SJCRH30 (cell line): ENCODE measurements around the gene ACTG1. TPM values are rescaled to one million over a fixed set of nuclear protein-coding genes. Genes with fewer than 3 reads are reported as not detected.
A peak's percentile ranks its signal among the peaks of the same experiment; 100 is the strongest.

Source experiments
- DNase-seq, 2 experiments: peaks; one replicate each; pipeline ENCODE4 v3.0.0-alpha.2; 2015 to 2020
- H3K27ac ChIP-seq: fragments of 250-450 bp; sonication (Bioruptor Pico); 2 replicates; pipeline ENCODE4 v1.5.1; 2020; ENCODE audit warnings: mild to moderate bottlenecking, moderate library complexity
- H3K27me3 ChIP-seq: fragments of 250-450 bp; sonication (Bioruptor Pico); 2 replicates; pipeline ENCODE4 v1.5.1; 2020; ENCODE audit warnings: mild to moderate bottlenecking, moderate library complexity
- H3K36me3 ChIP-seq: fragments of 250-450 bp; sonication (Bioruptor Pico); 2 replicates; pipeline ENCODE4 v1.5.1; 2020; ENCODE audit warnings: mild to moderate bottlenecking, moderate library complexity
- H3K4me1 ChIP-seq: fragments of 250-450 bp; sonication (Bioruptor Pico); 2 replicates; pipeline ENCODE4 v1.5.1; 2020; ENCODE audit warnings: mild to moderate bottlenecking, moderate library complexity
- H3K4me3 ChIP-seq: fragments of 250-450 bp; sonication (Bioruptor Pico); 2 replicates; pipeline ENCODE4 v1.5.1; 2020; ENCODE audit warnings: mild to moderate bottlenecking, moderate library complexity
- H3K9me3 ChIP-seq: fragments of 250-450 bp; sonication (Bioruptor Pico); replicated peaks from 2 replicates; pipeline ENCODE4 v1.5.1; 2020; ENCODE audit warnings: mild to moderate bottlenecking, moderate library complexity
- total RNA-seq: library from RNA; depleted of rRNA; stranded (reverse); fragments of >200 nt; shearing (Covaris generic); gene quantifications from 2 replicates; pipeline ENCODE4 v1.2.3, GENCODE V29; 2014

ACTG1 gene
- total RNA-seq, 1 experiment from 2014 or later, result 3,121 TPM

GRCh38 chr17:81492202-81492601, 20.4 kb downstream of the ACTG1 start:
- H3K4me1 ChIP-seq, result peaks cover 26% of the 10 kb centered on the region
- H3K4me3 ChIP-seq, result no peak overlapping the region
- no peaks in the 10 kb centered on the region for H3K9me3 ChIP-seq
- no peak overlapping the region for H3K27ac ChIP-seq
- no peaks in the 10 kb centered on the region; the same call in 1 of the 2 replicates for H3K27me3 ChIP-seq
- no peaks in the 10 kb centered on the region for H3K36me3 ChIP-seq
- DNase-seq, result no peak

- H3K4me1 ChIP-seq, result peaks cover 29% of the 10 kb centered on the region
- H3K27me3 ChIP-seq, result no peaks in the 10 kb centered on the region; the same call in 1 of the 2 replicates
- H3K36me3 ChIP-seq, result no peaks in the 10 kb centered on the region
- no peak overlapping the region for H3K4me3 ChIP-seq
- H3K9me3 ChIP-seq, result no peaks in the 10 kb centered on the region
- no peak overlapping the region for H3K27ac ChIP-seq
- DNase-seq, result peak; percentile 69 to 79
Observed at GRCh38 chr17:81491761-81492160, 20.8 kb downstream of the ACTG1 start.

GRCh38 chr17:81491181-81491581, 21.4 kb downstream of the ACTG1 start:
- no peaks in the 10 kb centered on the region for H3K36me3 ChIP-seq
- peak; percentile 81 to 82 for DNase-seq
- H3K9me3 ChIP-seq, result no peaks in the 10 kb centered on the region
- H3K27me3 ChIP-seq, result no peaks in the 10 kb centered on the region; the same call in 1 of the 2 replicates
- H3K27ac ChIP-seq, result no peak overlapping the region
- H3K4me3 ChIP-seq, result no peak overlapping the region
- peaks cover 35% of the 10 kb centered on the region for H3K4me1 ChIP-seq

GRCh38 chr17:81489998-81490992, 22.3 kb downstream of the ACTG1 start:
- no peaks in the 10 kb centered on the region for H3K36me3 ChIP-seq
- H3K27ac ChIP-seq, result no peak overlapping the region
- H3K4me1 ChIP-seq, result peaks cover 39% of the 10 kb centered on the region
- DNase-seq, result no peak
- no peaks in the 10 kb centered on the region; the same call in 1 of the 2 replicates for H3K27me3 ChIP-seq
- H3K9me3 ChIP-seq, result no peaks in the 10 kb centered on the region
- no peak overlapping the region for H3K4me3 ChIP-seq

- Histone ChIP-seq H3K9me3 (no peaks in the 10 kb centered on the region), H3K4me3 (no peak overlapping the region), H3K4me1 (peaks cover 39% of the 10 kb centered on the region), H3K27ac (no peak overlapping the region), H3K27me3 (no peaks in the 10 kb centered on the region; the same call in 1 of the 2 replicates), H3K36me3 (no peaks in the 10 kb centered on the region)
- DNase-seq, result peak in 1 of 2 experiments; percentile 65
Observed at GRCh38 chr17:81489012-81489997, 23.3 kb downstream of the ACTG1 start.

GRCh38 chr17:81488276-81488860, 24.2 kb downstream of the ACTG1 start:
- Histone ChIP-seq H3K36me3 (no peaks in the 10 kb centered on the region), H3K27ac (no peak overlapping the region), H3K4me3 (no peak overlapping the region), H3K4me1 (peaks cover 39% of the 10 kb centered on the region), H3K27me3 (no peaks in the 10 kb centered on the region; the same call in 1 of the 2 replicates), H3K9me3 (no peaks in the 10 kb centered on the region)
- DNase-seq, result no peak

- Histone ChIP-seq H3K36me3 (no peaks in the 10 kb centered on the region), H3K4me1 (peaks cover 44% of the 10 kb centered on the region), H3K9me3 (no peaks in the 10 kb centered on the region), H3K4me3 (no peak overlapping the region), H3K27ac (no peak overlapping the region), H3K27me3 (no peaks in the 10 kb centered on the region; the same call in 1 of the 2 replicates)
- no peak for DNase-seq
Observed at GRCh38 chr17:81487487-81488275, 24.9 kb downstream of the ACTG1 start.

- H3K36me3 ChIP-seq, result no peaks in the 10 kb centered on the region
- H3K27me3 ChIP-seq, result no peaks in the 10 kb centered on the region; the same call in 1 of the 2 replicates
- H3K4me1 ChIP-seq, result peaks cover 44% of the 10 kb centered on the region
- no peak overlapping the region for H3K27ac ChIP-seq
- no peak overlapping the region for H3K4me3 ChIP-seq
- no peaks in the 10 kb centered on the region for H3K9me3 ChIP-seq
- no peak for DNase-seq
Observed at GRCh38 chr17:81487089-81487486, 25.5 kb downstream of the ACTG1 start.

GRCh38 chr17:81486199-81486810, 26.3 kb downstream of the ACTG1 start:
- Histone ChIP-seq H3K27ac (peak overlapping the region; percentile 3; the same call in 1 of the 2 replicates), H3K36me3 (no peaks in the 10 kb centered on the region), H3K4me1 (peaks cover 40% of the 10 kb centered on the region), H3K4me3 (no peak overlapping the region), H3K27me3 (no peaks in the 10 kb centered on the region; the same call in 1 of the 2 replicates), H3K9me3 (no peaks in the 10 kb centered on the region)
- peak; percentile 72 to 89 for DNase-seq

GRCh38 chr17:81484195-81484979, 28.2 kb downstream of the ACTG1 start:
- Histone ChIP-seq H3K36me3 (no peaks in the 10 kb centered on the region), H3K4me3 (peak overlapping the region; percentile 58), H3K9me3 (no peaks in the 10 kb centered on the region), H3K4me1 (peaks cover 32% of the 10 kb centered on the region), H3K27me3 (no peaks in the 10 kb centered on the region), H3K27ac (peak overlapping the region; percentile 29)
- DNase-seq, result peak; percentile 95

- Histone ChIP-seq H3K4me3 (peak overlapping the region; percentile 58), H3K27ac (peak overlapping the region; percentile 29), H3K4me1 (peaks cover 31% of the 10 kb centered on the region), H3K9me3 (no peaks in the 10 kb centered on the region), H3K36me3 (no peaks in the 10 kb centered on the region), H3K27me3 (no peaks in the 10 kb centered on the region)
- no peak for DNase-seq
Observed at GRCh38 chr17:81483862-81484194, 28.8 kb downstream of the ACTG1 start.

- Histone ChIP-seq H3K9me3 (no peaks in the 10 kb centered on the region), H3K4me3 (peak overlapping the region; percentile 58), H3K27ac (peak overlapping the region; percentile 29), H3K36me3 (no peaks in the 10 kb centered on the region), H3K27me3 (no peaks in the 10 kb centered on the region), H3K4me1 (peaks cover 31% of the 10 kb centered on the region)
- peak; percentile 96 to 97 for DNase-seq
Observed at GRCh38 chr17:81483085-81483861, 29.3 kb downstream of the ACTG1 start.
